Activated naive CD4-positive, alpha-beta T cell treated with Interleukin-2 at 50 U/mL for 16 hours (primary cell): ENCODE results near the gene PYGB.

Source experiments
- DNase-seq: peaks from one replicate; pipeline ENCODE4 v3.0.0-alpha.2; 2020

The PYGB gene

DNA sequence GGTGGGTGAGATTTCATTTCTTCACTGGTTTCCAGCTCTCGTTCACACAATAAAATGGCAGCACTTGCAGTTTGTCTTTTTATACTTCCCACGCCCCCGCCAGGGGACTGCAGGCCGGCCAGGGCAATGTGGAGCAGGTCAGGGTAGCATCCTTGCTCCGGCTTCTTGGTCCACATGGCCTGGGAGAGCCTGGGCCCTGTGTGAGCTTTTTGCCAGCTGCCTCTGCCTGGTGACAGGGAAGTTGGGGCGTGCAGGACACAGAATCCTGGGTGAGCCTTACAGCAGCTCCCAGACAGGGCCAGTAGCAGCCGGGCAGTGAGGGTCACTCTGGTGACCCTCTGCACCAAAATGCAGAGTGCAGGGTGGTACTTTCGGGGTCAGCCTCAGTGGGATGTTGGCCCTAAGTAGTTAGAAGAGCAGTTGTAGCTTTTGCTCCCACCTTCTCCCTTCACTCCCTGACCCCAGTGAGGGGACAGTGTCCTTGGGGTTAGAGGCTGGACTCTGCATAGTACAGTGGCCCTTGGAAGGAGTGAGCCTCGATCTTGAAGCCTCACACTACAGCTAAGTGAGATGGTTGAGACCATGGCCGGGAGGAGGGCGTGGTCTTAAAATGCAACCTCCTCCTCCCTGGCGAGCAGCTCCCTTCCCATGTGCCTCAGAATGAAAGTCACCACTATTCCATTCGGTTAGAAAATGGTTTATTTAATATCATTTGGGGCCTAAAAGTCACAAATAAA, 23.8 kb downstream of the PYGB start:
- DNase-seq = no peak

DNA sequence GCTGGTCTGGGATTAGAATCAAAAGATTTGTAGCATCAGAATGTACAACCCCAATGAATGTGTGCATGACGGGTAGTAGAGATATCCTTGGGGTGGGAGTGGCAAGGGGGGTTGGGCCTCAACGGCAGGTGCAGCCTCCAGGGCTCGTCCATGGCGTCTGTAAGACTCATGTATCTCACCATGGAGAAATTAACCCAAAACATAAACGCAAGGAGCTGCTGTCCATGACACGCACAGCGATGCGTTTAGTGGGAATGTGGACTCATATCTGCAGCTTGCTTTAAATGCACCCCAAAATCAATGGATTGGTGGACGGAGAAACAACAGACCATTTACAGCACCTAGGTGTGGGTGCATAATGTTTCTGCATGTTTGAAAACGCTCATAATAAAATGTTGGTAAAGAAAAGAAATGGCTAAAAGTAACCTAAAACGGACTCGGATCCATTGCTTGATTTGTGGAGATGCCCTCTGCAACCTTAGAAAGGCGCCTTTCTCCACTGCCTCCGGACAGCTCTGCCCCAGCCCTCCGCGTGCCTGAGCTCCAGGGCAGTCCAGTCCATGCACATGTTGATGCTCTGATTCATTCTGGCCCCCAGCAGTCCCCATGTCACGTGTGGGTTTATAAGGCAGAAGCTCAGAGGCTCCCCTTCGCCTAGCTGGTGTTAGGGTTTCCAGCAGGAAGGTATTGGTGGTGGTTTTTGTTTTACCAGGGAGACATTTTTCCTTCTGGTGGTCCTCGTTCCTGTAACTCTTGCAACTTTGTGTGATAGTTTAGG, 24.5 kb downstream of the PYGB start:
- DNase-seq = peak; percentile 1

DNA sequence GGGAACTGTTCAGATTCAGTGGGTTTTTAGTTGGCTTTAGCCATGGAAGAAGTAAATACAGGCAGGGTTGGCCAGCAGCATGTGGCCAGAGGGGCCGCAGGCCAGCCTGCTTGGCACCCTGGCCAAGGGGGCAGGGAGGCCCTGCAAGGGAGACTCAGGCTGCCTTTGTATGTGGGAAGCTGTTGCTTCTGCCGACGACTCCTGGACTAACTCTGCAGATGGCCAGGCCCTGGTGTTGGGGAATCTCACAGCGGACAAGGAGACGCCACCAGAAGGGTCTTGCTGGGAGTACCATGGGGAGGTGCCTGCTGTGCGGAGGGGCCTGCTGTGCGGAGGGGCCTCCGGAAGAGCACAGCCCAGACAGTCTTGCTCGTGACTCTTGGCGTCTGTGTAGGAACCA, 25.2 kb downstream of the PYGB start:
- DNase-seq = no peak

DNA sequence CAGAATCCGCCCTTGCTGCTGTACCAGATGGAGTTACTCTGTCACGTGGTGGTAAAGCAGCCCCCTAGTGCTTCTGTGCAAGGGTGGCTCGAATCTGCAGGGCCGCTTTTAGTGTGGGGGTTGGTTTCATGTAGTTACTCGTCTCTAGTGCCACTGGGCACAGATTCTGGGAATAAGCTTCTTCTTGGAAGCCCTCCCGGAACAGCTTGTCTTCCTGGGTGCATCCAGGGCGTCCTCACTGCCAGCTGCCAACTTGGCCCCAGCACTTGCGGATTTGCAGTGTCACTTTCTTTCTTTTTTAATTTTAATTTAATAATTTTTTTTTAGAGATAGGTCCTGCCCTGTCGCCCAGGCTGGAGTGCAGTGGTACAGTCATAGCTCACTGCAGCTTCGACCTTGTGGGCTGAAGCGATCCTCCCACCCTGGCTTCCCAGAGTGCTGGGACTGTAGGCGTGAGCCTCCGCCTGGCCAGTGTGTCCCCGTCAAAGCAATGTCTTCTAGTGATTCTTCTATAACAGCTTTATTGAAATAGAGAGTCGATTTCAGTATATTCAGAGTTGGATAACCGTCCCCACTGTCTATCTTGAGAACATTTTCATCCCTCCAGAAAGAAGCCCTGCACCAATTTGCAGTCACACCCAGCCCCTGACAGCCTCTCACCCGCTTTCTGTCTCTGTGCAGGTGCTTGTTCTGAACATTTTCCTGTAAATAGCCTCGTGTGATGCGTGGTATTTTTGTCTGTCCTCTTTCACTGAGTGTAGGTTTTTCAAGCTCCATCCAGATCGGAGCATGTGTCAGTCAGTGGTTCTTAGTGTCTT, 25.9 kb downstream of the PYGB start:
- DNase-seq = peak; percentile 1

DNA sequence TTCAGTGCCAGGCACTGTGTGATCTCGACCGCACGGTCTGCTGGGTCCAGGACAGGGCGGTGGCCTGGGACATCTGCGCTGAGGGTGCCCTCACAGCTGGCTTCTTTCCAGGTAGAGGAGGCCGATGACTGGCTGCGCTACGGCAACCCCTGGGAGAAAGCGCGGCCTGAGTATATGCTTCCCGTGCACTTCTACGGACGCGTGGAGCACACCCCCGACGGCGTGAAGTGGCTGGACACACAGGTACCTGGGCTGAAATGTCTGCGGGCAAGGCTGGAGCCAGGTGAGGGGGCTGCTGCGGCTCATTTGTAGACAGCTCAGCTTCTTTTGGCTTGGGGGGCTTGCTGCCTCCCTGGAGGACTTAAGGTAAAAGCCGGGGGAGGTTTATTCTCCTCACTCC, 26.6 kb downstream of the PYGB start:
- DNase-seq = no peak

DNA sequence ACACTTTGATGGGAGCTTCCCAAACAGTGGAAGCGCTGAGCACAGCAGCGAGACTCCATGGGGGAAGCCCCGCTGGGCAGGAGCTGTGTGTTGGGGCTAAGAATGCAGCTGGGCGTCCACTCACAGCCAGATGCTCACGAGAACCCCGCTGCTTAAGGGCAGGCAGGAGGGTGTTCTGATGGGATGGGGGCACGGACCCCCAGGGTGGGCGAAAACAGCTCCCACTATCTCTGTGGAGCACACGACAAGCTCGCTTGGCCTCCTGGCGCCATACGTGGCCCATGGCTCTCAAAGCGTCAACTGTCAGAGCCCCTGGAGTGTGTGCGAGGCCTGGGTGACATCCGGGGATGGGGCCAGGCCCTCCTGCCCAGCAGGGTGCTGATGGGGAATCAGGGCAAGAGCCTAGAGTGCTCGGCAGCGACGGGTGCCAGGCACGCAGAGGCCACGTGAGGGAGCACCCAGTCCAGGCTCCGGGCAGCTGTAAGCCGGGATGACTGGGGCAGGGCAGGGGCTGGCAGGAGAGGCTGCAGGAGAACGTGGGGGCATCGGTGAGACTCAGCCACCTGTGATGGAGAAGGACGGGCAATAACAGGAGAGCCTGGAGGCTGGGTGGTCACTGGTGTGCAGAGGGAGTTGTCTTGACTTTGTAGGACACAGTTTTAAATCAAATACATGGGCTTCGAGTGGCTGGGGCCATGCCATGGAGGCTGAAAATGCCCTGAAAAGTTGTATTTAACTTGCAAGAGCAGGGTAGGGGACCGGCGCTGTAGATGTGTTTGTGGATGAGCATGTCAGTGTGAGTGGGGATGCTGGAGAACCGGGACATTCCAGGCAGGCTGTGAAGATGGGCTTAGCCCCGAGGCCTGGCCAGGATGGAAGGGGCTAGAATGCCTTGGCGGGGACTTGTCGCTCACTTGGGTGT, 27.3 kb downstream of the PYGB start:
- DNase-seq = no peak

DNA sequence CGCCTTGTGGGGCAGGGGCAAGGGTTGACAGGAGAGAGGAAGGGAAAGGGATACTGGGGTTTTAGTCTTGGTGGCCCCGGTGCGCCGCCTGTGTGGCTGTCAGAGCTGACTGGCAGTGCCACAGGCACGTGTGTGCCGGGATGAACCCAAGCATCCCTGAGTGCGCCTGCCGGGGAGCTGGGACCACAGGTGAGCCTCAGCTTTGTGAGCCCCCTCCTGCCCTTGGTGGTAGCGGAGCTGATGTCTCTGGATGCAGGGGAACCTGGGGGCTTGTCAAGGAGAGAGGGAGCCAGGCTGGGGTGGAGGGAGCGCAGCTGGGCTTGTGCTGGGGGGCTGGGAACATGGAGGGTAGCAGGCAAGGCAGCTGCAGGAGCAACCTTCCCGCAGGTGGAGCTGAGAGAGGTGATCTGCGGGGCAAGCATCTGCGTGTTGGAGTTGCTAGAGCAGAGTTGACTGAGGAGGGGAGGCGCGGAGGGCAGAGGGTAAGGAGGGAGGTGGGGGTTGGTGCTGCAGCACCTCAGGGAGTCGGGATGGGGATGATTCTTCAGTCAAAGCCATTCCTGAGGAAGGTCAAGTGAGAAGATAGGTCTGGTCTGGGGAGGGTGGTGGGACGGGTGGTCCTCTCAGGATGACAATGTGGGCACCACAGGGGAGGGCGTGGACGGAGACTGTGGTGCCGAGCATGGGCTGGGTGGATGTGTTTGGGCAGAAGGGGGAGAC, 28.1 kb downstream of the PYGB start:
- no peak for DNase-seq

DNA sequence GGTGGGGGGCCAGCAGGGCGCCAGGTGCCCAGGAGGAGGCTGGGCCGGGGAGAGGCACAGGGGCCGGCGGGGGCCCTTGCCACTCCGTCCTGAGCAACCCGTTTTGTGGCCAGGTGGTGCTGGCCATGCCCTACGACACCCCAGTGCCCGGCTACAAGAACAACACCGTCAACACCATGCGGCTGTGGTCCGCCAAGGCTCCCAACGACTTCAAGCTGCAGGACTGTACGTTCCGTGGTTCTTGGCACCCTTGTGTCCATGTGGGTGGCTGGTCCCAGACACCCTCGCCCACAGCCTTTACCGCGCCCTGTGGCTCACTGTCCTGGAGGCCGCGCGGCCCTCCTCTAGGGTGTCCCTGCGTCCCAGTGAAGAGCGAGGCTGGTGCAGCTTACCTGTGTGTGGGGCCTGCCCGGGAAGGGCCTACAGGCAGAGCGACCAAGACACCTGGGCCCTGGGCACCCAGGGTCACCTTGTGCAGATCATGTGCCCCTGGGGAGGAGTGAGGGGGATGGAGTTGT, 28.7 kb downstream of the PYGB start:
- DNase-seq = no peak

DNA sequence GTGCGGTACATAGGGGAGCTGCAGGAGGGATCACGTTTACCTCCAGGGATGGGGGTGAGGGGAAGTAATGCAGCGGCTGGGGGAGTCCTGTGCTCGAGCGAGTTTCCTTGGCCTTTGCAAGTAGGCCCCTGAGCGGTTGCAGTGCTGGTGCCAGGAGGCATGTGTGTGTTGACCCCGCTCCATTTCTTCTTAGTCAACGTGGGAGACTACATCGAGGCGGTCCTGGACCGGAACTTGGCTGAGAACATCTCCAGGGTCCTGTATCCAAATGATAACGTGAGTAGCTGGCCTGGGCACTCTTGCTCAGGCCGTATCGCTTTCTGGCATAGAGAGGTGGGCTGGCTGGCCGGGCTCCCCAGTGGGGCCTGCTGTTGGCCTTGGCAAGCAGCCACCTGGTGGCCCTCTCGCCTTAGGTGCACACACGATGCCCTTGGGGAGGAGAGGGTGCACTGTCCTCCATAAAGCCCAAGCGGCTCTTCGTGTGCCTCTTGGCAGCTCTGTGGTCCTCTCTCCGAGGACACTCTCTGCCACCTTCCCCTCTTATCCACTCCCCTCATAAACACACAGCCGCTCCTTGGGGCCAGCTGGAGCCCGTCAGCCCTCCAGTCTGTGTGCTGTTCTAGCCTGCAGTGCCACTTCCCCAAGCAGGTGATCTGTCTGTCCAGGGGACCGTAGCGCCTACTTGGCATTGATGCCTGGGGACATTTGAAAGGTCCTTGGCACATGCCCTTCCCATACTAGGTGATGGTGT, 29.3 kb downstream of the PYGB start:
- no peak for DNase-seq

DNA sequence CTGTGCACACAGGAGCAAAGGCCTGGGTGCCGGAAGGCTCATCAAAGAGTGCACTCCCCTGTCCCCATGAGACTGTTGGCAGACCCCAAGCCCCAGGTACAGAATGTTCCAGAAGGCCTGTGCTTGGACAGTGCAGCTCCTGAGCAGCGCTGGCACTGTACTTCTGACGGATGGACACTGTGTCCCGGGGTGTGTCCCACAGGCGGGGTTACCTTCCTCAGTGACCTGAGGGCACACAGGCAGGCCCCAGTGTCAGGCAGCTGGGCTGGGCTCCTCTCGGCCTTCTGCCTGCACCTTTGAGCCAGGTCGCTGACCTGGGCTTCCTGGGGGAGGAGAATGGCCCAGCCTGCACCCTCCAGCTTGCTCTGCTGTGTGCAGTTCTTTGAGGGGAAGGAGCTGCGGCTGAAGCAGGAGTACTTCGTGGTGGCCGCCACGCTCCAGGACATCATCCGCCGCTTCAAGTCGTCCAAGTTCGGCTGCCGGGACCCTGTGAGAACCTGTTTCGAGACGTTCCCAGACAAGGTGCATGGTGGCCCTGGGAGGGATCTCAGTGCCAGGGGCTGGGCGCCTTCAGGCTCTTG, 30.1 kb downstream of the PYGB start:
- DNase-seq = no peak

DNA sequence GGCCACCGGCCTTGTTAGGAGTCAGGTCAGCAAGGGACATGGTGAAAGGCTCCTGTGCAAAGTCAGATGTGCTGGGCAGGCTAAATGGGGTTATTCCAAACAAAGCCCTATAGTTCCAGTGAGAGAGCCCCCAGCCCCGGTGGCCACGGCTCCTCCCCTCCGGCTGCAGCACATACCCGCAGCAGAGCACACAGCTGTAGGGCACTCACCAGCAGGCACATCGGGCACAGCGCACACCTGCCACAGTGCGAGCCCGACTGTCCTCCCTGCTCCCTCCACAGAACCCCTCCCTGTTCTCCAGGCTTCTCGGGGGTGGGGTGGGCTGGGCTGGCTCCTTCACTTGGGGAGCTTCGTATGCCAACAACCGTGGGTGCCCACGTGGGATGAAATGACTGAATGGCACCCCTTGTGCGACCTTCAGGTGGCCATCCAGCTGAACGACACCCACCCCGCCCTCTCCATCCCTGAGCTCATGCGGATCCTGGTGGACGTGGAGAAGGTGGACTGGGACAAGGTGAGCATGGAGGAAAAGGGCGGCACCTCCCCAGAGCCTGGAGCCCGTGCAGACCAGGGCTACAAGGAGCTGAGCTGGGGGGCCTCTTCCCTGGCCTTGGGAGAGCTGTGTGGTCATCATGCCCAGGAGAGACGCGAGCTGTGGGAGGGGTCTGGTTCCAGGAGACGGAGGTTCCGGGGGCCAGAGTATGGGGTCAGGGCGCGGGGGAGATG, 30.9 kb downstream of the PYGB start:
- no peak for DNase-seq

DNA sequence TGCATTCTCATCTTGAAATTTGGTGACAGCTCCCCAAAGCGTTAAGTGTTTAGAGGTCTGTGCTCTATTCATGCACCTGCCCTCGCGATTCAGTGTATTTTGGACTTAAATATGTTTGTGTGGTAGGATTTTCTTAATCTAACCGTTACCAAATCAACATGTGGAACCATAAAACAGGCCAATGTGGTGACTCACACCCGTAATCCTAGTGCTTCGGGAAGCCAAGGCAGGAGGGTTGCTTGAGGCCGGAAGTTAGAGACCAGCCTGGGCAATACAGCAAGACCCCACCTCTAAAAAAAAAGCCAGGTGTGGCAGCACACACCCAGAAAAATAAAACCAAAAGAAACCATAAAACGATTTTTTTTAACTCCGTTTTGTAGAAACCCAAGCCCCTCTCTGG, 31.5 kb downstream of the PYGB start:
- no peak for DNase-seq

DNA sequence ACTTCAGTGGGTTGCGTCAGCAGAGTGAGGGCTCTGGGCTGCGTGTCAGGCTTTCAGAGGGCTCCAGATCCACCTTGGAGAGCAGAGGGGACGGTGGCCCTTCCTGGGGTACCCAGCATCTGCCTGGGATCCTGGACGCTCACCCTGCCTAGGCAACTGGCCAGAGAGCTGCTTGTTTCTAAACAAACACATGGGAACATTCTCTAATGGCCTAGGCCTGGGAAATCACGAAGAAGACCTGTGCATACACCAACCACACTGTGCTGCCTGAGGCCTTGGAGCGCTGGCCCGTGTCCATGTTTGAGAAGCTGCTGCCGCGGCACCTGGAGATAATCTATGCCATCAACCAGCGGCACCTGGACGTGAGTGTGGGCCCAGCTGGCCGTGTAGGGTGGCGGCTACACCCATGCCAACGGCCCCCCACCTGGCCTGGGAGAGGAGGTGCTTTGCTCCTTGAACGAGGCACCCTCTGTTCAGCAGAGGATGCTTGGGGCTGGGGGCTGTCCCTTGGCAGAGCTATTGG, 32.2 kb downstream of the PYGB start:
- no peak for DNase-seq

DNA sequence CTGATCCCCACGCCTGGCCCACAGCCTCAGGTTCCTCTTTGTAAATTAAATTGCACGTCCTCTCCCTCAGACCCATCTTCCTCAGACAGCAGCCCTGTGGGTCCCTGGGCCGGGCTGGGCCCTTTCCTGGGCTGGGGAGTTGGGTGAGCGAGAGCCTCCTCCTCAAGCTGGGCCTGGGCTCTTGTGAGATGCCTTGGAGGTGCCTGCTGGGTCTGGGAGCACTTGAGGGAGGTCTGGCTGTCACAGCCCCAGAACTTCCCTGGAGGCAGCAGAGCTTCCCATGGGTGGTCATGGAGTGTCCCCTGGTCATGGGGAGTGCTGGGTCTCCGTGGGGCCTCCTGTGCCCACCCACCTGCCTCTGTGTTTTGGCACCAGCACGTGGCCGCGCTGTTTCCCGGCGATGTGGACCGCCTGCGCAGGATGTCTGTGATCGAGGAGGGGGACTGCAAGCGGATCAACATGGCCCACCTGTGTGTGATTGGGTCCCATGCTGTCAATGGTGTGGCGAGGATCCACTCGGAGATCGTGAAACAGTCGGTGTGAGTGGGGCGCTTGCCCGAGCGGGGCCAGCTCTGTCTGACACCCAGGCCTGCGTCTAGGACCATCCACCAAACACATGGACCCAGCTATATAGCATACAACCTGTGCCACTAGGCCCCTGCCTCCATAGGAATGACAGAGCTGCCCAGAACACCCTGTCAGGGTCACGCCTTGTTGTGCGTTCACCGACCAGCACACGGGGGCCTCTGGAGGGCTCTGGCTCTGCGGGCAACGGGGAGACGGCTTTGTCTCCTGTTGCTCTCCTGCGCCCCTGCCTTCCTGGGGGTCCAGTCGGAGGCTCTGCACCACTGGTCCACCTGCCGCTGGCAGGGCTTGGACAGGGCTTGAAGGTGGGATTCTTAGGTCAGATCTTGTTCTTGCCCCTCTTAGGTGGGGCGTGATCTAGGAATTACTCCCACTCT, 33.0 kb downstream of the PYGB start:
- DNase-seq = no peak

DNA sequence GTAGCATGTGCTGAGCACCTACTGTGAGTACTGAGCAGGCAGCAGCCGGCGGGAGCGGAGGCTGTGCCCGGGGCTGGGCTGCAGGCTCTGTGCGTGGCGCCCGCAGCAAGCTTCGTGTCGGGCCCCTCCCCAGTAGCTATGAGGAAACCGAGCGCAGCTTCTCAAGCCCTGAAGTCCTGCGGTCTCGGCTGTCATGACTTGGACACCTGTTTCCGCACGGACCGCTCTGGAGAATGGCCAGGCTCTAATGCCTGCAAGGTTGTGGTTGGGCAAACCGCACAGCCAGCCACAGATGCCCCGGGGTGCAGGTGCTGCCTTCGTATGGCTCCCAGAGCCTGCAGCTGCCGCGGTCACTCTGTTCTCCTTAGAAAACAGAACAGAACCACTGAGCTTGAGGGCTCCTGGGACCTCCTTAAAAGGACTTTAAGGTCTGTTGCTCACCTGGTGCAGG, 33.7 kb downstream of the PYGB start:
- no peak for DNase-seq

DNA sequence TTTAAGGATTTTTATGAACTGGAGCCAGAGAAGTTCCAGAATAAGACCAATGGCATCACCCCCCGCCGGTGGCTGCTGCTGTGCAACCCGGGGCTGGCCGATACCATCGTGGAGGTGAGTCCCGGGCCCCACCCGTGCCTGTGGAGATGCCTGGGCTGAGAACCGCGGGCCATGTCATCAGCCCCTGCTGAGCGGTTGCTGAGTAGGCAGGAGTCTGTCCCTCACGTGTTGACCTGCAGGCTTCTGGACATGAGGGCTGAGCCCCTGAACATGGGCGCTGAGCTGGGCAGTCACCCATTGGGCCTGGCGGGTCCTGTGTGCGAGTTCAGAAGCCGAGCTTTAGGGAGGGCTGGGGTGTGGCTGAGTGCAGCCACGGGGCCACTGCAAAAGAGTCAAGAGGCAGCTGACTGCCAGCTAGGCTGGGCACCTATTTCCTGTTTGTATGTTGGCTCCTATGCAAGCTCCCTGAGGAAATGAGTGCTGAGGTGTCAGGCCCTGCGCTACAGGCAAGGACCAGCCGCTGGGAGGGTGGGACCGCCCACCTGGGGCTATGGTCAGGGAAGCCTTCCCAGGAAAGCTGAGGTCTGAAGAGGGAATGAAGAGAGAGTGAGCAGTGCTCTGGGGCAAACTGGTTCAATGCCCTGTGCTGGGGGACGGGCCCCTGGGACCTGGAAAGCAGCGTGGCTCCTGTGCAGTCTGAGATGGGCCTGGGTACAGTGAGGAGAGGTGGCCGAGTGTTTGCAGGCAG, 34.3 kb downstream of the PYGB start:
- DNase-seq = no peak

DNA sequence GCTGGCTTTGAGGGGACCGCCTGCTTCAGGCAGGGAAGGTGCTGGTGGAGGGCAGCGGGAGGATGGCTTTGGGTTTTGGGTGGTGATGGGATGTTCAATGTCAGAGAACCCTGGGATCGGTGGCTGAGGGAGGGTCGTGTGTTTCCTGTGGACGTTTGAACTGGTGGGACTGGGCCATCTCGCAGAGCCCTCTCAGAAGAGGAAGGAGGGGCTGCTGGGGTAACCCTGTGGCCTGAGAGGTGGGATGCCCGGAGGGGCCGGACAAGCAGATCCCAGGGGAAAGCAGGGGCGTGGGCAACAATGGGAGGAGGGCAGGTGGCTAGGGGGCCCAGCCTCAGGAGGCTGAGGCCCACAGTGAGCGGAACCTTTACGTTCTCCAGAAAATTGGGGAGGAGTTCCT, 34.9 kb downstream of the PYGB start:
- no peak for DNase-seq
